OCI-LY1 (cell line): Measurements from ENCODE around the gene PRAMEF13.
"Not testable (repeated sequence)": the region's sequence is repeated elsewhere in the genome, so short reads cannot be mapped to it uniquely, and the experiment has no call there.

Experiments used
- EZH2 ChIP-seq: fragments of 200-600 bp; sonication (generic), shearing (Covaris generic); IDR thresholded peaks from 2 replicates; pipeline ENCODE4 v1.8.0; 2017; ENCODE audit warnings: borderline replicate concordance, mixed run types, mild to moderate bottlenecking, antibody characterized with exemption, low read length, moderate library complexity, mixed read lengths
- TF ChIP-seq, protein P1 (sequence below): fragments of 200-600 bp; sonication (generic), shearing (Covaris generic); IDR thresholded peaks from 2 replicates; pipeline ENCODE4 v1.5.1; 2017; ENCODE audit warnings: mild to moderate bottlenecking, antibody characterized with exemption, low read length, moderate library complexity, mixed read lengths

- TF ChIP-seq, protein P1, sequence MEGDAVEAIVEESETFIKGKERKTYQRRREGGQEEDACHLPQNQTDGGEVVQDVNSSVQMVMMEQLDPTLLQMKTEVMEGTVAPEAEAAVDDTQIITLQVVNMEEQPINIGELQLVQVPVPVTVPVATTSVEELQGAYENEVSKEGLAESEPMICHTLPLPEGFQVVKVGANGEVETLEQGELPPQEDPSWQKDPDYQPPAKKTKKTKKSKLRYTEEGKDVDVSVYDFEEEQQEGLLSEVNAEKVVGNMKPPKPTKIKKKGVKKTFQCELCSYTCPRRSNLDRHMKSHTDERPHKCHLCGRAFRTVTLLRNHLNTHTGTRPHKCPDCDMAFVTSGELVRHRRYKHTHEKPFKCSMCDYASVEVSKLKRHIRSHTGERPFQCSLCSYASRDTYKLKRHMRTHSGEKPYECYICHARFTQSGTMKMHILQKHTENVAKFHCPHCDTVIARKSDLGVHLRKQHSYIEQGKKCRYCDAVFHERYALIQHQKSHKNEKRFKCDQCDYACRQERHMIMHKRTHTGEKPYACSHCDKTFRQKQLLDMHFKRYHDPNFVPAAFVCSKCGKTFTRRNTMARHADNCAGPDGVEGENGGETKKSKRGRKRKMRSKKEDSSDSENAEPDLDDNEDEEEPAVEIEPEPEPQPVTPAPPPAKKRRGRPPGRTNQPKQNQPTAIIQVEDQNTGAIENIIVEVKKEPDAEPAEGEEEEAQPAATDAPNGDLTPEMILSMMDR = not testable (repeated sequence)
- not testable (repeated sequence) for TF ChIP-seq EZH2
Observed at GRCh38 chr1:13234057-13234456, 32.8 kb upstream of the PRAMEF13 start.
